WTC11 (cell line): ENCODE measurements around the gene DHPS. TPM values are rescaled to one million over a fixed set of nuclear protein-coding genes. Genes with fewer than 3 reads are reported as not detected.

ENCODE experiments used
- AFF4 ChIP-seq: sonication (generic); formaldehyde crosslinking; IDR thresholded peaks from 2 replicates; pipeline ENCODE4 v1.8.1; 2023; ENCODE audit warnings: mild to moderate bottlenecking, missing genetic modification reagents, borderline replicate concordance
- ATF3 ChIP-seq: sonication (generic); formaldehyde crosslinking; conservative IDR thresholded peaks from 2 replicates; pipeline ENCODE4 v1.8.1; 2022; ENCODE audit warnings: mild to moderate bottlenecking, missing genetic modification reagents
- CTCF ChIP-seq: fragments of 200-600 bp; IDR thresholded peaks from 2 replicates; pipeline ENCODE4 v1.8.0; 2022; ENCODE audit warnings: antibody characterized with exemption
- E2F1 ChIP-seq: sonication (generic); formaldehyde crosslinking; IDR thresholded peaks from 2 replicates; pipeline ENCODE4 v1.8.0; 2022; ENCODE audit warnings: mild to moderate bottlenecking, missing genetic modification reagents
- EMX1 ChIP-seq: fragments of 250-450 bp; sonication (Bioruptor Pico); IDR thresholded peaks from 2 replicates; pipeline ENCODE4 v1.8.0; 2021; ENCODE audit warnings: mild to moderate bottlenecking
- FOXK1 ChIP-seq: sonication (generic); formaldehyde crosslinking; IDR thresholded peaks from 2 replicates; pipeline ENCODE4 v1.8.0; 2022; ENCODE audit warnings: mild to moderate bottlenecking, moderate library complexity, missing genetic modification reagents
- FOXP1 ChIP-seq: sonication (generic); formaldehyde crosslinking; IDR thresholded peaks from 2 replicates; pipeline ENCODE4 v1.8.0; 2022; ENCODE audit warnings: missing genetic modification reagents, mild to moderate bottlenecking, moderate library complexity, borderline replicate concordance
- HMGA2 ChIP-seq: fragments of 250-450 bp; sonication (Bioruptor Pico); IDR thresholded peaks from 2 replicates; pipeline ENCODE4 v1.4.0; 2021; ENCODE audit warnings: mild to moderate bottlenecking, moderate library complexity
- IRF2 ChIP-seq: sonication (generic); formaldehyde crosslinking; IDR thresholded peaks from 2 replicates; pipeline ENCODE4 v1.8.0; 2022; ENCODE audit warnings: low read depth, missing genetic modification reagents, borderline replicate concordance
- JUN ChIP-seq: sonication (generic); formaldehyde crosslinking; IDR thresholded peaks from 2 replicates; pipeline ENCODE4 v1.8.0; 2023; ENCODE audit warnings: mild to moderate bottlenecking, missing genetic modification reagents
- MLX ChIP-seq: sonication (generic); formaldehyde crosslinking; IDR thresholded peaks from 2 replicates; pipeline ENCODE4 v1.8.1; 2023; ENCODE audit warnings: mild to moderate bottlenecking, missing genetic modification reagents, moderate library complexity
- MYBL2 ChIP-seq: sonication (generic); formaldehyde crosslinking; IDR thresholded peaks from 2 replicates; pipeline ENCODE4 v1.8.1; 2023; ENCODE audit warnings: mild to moderate bottlenecking, moderate library complexity, missing genetic modification reagents
- NFYB ChIP-seq: sonication (generic); formaldehyde crosslinking; conservative IDR thresholded peaks from 2 replicates; pipeline ENCODE4 v1.8.0; 2022; ENCODE audit warnings: low read depth, missing genetic modification reagents
- OVOL2 ChIP-seq: fragments of 250-450 bp; sonication (Bioruptor Pico); IDR thresholded peaks from 2 replicates; pipeline ENCODE4 v1.9.0; 2021; ENCODE audit warnings: mild to moderate bottlenecking, borderline replicate concordance
- SOX15 ChIP-seq: fragments of 250-450 bp; sonication (Bioruptor Pico); IDR thresholded peaks from 2 replicates; pipeline ENCODE4 v1.9.0; 2021; ENCODE audit warnings: mild to moderate bottlenecking
- USF2 ChIP-seq: sonication (generic); formaldehyde crosslinking; IDR thresholded peaks from 2 replicates; pipeline ENCODE4 v1.8.1; 2023; ENCODE audit warnings: mild to moderate bottlenecking, missing genetic modification reagents, moderate library complexity
- ZBTB43 ChIP-seq: sonication (generic); formaldehyde crosslinking; IDR thresholded peaks from 2 replicates; pipeline ENCODE4 v1.8.1; 2023; ENCODE audit warnings: mild to moderate bottlenecking, missing genetic modification reagents
- ZNF121 ChIP-seq: sonication (generic); formaldehyde crosslinking; IDR thresholded peaks from 2 replicates; pipeline ENCODE4 v1.8.0; 2023; ENCODE audit warnings: missing genetic modification reagents
- ZNF263 ChIP-seq: sonication (generic); formaldehyde crosslinking; IDR thresholded peaks from 2 replicates; pipeline ENCODE4 v1.8.1; 2022; ENCODE audit warnings: low read depth, mild to moderate bottlenecking, moderate library complexity, missing genetic modification reagents
- ZNF281 ChIP-seq: sonication (generic); formaldehyde crosslinking; IDR thresholded peaks from 2 replicates; pipeline ENCODE4 v1.8.0; 2023; ENCODE audit warnings: mild to moderate bottlenecking, missing genetic modification reagents
- ZNF671 ChIP-seq: fragments of 250-450 bp; sonication (Bioruptor Pico); IDR thresholded peaks from 2 replicates; pipeline ENCODE4 v1.8.0; 2021; ENCODE audit warnings: mild to moderate bottlenecking
- ZSCAN18 ChIP-seq: fragments of 250-450 bp; sonication (Bioruptor Pico); IDR thresholded peaks from 2 replicates; pipeline ENCODE4 v2.1.2; 2022; ENCODE audit warnings: mild to moderate bottlenecking, moderate library complexity
- total RNA-seq: library from RNA; stranded (reverse); gene quantifications from 3 replicates; pipeline ENCODE4 v1.2.3, GENCODE V29; 2021

Gene DHPS
- total RNA-seq, 1 experiment from 2014 or later: 115 TPM

- TF ChIP-seq AFF4 (CRISPR knock-in tag): no peak
- TF ChIP-seq ZNF263 (CRISPR knock-in tag): no peak
- TF ChIP-seq NFYB (CRISPR knock-in tag): no peak
- TF ChIP-seq E2F1 (CRISPR knock-in tag): no peak
- no peak for TF ChIP-seq EMX1 (CRISPR knock-in tag)
- TF ChIP-seq ZNF281 (CRISPR knock-in tag): no peak
- 0 out of 2 replicates have a peak, but pooled peaks have one; percentile 19 for TF ChIP-seq FOXP1 (CRISPR knock-in tag)
- TF ChIP-seq JUN (CRISPR knock-in tag): peak; percentile 62; the same call in 1 of the 2 replicates
- TF ChIP-seq MYBL2: no peak
- TF ChIP-seq CTCF: no peak
- no peak for TF ChIP-seq ZNF121 (CRISPR knock-in tag)
- no peak for TF ChIP-seq IRF2 (CRISPR knock-in tag)
- TF ChIP-seq HMGA2 (CRISPR knock-in tag): peak; percentile 17; the same call in 1 of the 2 replicates
- TF ChIP-seq ZNF671 (CRISPR knock-in tag): no peak
- TF ChIP-seq MLX (CRISPR knock-in tag): peak; percentile 79; the same call in 1 of the 2 replicates
- peak; percentile 95 for TF ChIP-seq USF2 (CRISPR knock-in tag)
- TF ChIP-seq ATF3: no peak
- no peak for TF ChIP-seq OVOL2 (CRISPR knock-in tag)
- TF ChIP-seq SOX15 (CRISPR knock-in tag): no peak
- peak; percentile 77 for TF ChIP-seq FOXK1
- no peak for TF ChIP-seq ZSCAN18 (CRISPR knock-in tag)
- no peak for TF ChIP-seq ZBTB43
Measured at GRCh38 chr19:12681074-12681987, at the start of gene DHPS (continued).
